SK-N-SH (cell line): ENCODE measurements around the gene FNDC3B. TPM values are rescaled to one million over a fixed set of nuclear protein-coding genes. Genes with fewer than 3 reads are reported as not detected.

Experiments used
- CTCF ChIA-PET: fragments of 300-600, 350-600 bp; formaldehyde crosslinking; extraction: SDS; loops from one replicate; lab custom pipeline; 2021; lab: Yijun Ruan, JAX
- POLR2A ChIA-PET: fragments of 350-600 bp; sonication (Branson Sonifier 250); formaldehyde crosslinking; extraction: SDS; loops from one replicate; lab custom pipeline; 2020; ENCODE audit warnings: antibody characterized with exemption, inconsistent platforms; lab: Yijun Ruan, JAX
- DNase-seq: peaks from one replicate; pipeline ENCODE4 v3.0.0; 2012
- H2AFZ ChIP-seq: fragments of 200-600 bp; sonication (generic); 2 replicates; pipeline ENCODE4 v1.8.1; 2016; ENCODE audit warnings: antibody characterized with exemption, mild to moderate bottlenecking, low read depth
- H3F3A ChIP-seq: fragments of 200-600 bp; sonication (generic); replicated peaks from 2 replicates; pipeline ENCODE3; 2016; ENCODE audit warnings: antibody characterized with exemption, mild to moderate bottlenecking; ENCODE audit not compliant: insufficient read depth
- H3K27ac ChIP-seq, 2 experiments: fragments of 200-500 bp in 1 of 2; fragments of 200-600 bp in 1 of 2; sonication (Bioruptor generic) in 1 of 2; sonication (generic), shearing (Covaris generic) in 1 of 2; 2 replicates each; pipeline versions ENCODE4 v1.5.1 to v1.6.1; 2014 to 2016; ENCODE audit warnings: low read depth in 2 of 2, inconsistent platforms in 1 of 2, low read length in 1 of 2, mild to moderate bottlenecking in 1 of 2, mixed read lengths in 1 of 2
- H3K27me3 ChIP-seq: fragments of 200-600 bp; sonication (generic), shearing (Covaris generic); 2 replicates; pipeline ENCODE4 v1.6.1; 2016; ENCODE audit warnings: mixed run types; ENCODE audit not compliant: insufficient read depth
- H3K36me3 ChIP-seq, 2 experiments: fragments of 200-500 bp in 1 of 2; fragments of 200-600 bp in 1 of 2; sonication (Bioruptor generic) in 1 of 2; sonication (generic) in 1 of 2; replicated peaks in 1 of 2; 2 replicates each; pipeline versions ENCODE3 to v1.5.1; 2014 to 2016; ENCODE audit warnings: low read length in 1 of 2, mild to moderate bottlenecking in 1 of 2; ENCODE audit not compliant: insufficient read depth in 2 of 2, control insufficient read depth in 1 of 2
- H3K4me1 ChIP-seq, 2 experiments: fragments of 200-500 bp in 1 of 2; fragments of 200-600 bp in 1 of 2; sonication (Bioruptor generic) in 1 of 2; sonication (generic), shearing (Covaris generic) in 1 of 2; 2 replicates each; pipeline versions ENCODE4 v1.5.1 to v1.6.1; 2014 to 2016; ENCODE audit warnings: low read depth in 1 of 2, low read length in 1 of 2, mixed run types in 1 of 2; ENCODE audit not compliant: insufficient read depth in 2 of 2, control insufficient read depth in 1 of 2
- H3K4me2 ChIP-seq: fragments of 200-600 bp; sonication (generic), shearing (Covaris generic); 2 replicates; pipeline ENCODE4 v1.6.1; 2017; ENCODE audit warnings: mixed run types
- H3K4me3 ChIP-seq, 2 experiments: fragments of 200-500 bp in 1 of 2; fragments of 200-600 bp in 1 of 2; sonication (Bioruptor generic) in 1 of 2; sonication (generic), shearing (Covaris generic) in 1 of 2; 2 replicates each; pipeline versions ENCODE4 v1.5.1 to v1.8.1; 2014 to 2016; ENCODE audit warnings: low read depth in 2 of 2, inconsistent platforms in 1 of 2, low read length in 1 of 2, mild to moderate bottlenecking in 1 of 2, mixed read lengths in 1 of 2, moderate library complexity in 1 of 2
- H3K79me2 ChIP-seq: fragments of 200-600 bp; sonication (generic); 2 replicates; pipeline ENCODE4 v1.8.1; 2017; ENCODE audit warnings: mild to moderate bottlenecking; ENCODE audit not compliant: insufficient read depth
- H3K9ac ChIP-seq: fragments of 200-600 bp; sonication (generic); 2 replicates; pipeline ENCODE4 v1.6.1; 2017; ENCODE audit warnings: mixed run types
- H3K9me2 ChIP-seq: fragments of 200-600 bp; sonication (generic); 2 replicates; pipeline ENCODE4 v1.6.1; 2017; ENCODE audit warnings: mixed run types
- H3K9me3 ChIP-seq: fragments of 200-600 bp; sonication (generic); 2 replicates; pipeline ENCODE4 v1.6.1; 2017; ENCODE audit warnings: mixed run types, mild to moderate bottlenecking, moderate library complexity
- H4K20me1 ChIP-seq: fragments of 200-600 bp; sonication (generic); 2 replicates; pipeline ENCODE4 v1.6.1; 2017; ENCODE audit warnings: mild to moderate bottlenecking, mixed run types; ENCODE audit not compliant: insufficient read depth
- EZH2phosphoT487 ChIP-seq: fragments of 200-600 bp; sonication (generic); IDR thresholded peaks from 2 replicates; pipeline ENCODE4 v1.6.1; 2017; ENCODE audit warnings: low read depth, mixed run types, mild to moderate bottlenecking, antibody characterized with exemption, moderate library complexity, borderline replicate concordance
- GATA2 ChIP-seq: sonication (generic); formaldehyde crosslinking; IDR thresholded peaks from 2 replicates; pipeline ENCODE4 v1.5.0; 2020; ENCODE audit warnings: mild to moderate bottlenecking, missing genetic modification reagents
- JUND ChIP-seq: IDR thresholded peaks from 2 replicates; pipeline ENCODE4 v1.4.0; 2012
- MEF2A ChIP-seq: IDR thresholded peaks from 2 replicates; pipeline ENCODE4 v1.4.0; 2012; ENCODE audit warnings: low read depth, borderline replicate concordance
- MXI1 ChIP-seq: IDR thresholded peaks from 2 replicates; pipeline ENCODE4 v1.6.1; 2012; ENCODE audit warnings: mild to moderate bottlenecking, low read depth, low read length, improper control_type of control experiment
- POLR2AphosphoS5 ChIP-seq: IDR thresholded peaks from 2 replicates; pipeline ENCODE4 v1.6.1; 2012; ENCODE audit warnings: low read depth, low read length
- RFX5 ChIP-seq: IDR thresholded peaks from 2 replicates; pipeline ENCODE4 v1.6.1; 2012; ENCODE audit warnings: mild to moderate bottlenecking, improper control_type of control experiment, low read length
- SIN3A ChIP-seq: IDR thresholded peaks from 2 replicates; pipeline ENCODE4 v1.6.1; 2012; ENCODE audit warnings: low read depth, mild to moderate bottlenecking, low read length, moderate library complexity, borderline replicate concordance
- TCF12 ChIP-seq: IDR thresholded peaks from 2 replicates; pipeline ENCODE4 v1.4.0; 2012
- TEAD4 ChIP-seq: IDR thresholded peaks from 2 replicates; pipeline ENCODE4 v1.4.0; 2012; ENCODE audit warnings: mild to moderate bottlenecking, borderline replicate concordance; ENCODE audit not compliant: insufficient read depth
- USF1 ChIP-seq: IDR thresholded peaks from 2 replicates; pipeline ENCODE4 v1.4.0; 2012; ENCODE audit warnings: low read depth, borderline replicate concordance
- WGBS: methylation state at CpG from one replicate; pipeline ENCODE4 v1.1.6; 2017; ENCODE audit warnings: low lambda C conversion rate; 5-methylcytosine and 5-hydroxymethylcytosine counted together
- polyA plus RNA-seq, 3 experiments: library from polyadenylated mRNA; depleted of rRNA; stranded (reverse); fragments of >200 nt; gene quantifications; 2 replicates each; pipeline ENCODE4 v1.2.3, GENCODE V29; 2012
- TF ChIP-seq, protein P1 (sequence below): IDR thresholded peaks from 2 replicates; pipeline ENCODE4 v1.4.0; 2012; ENCODE audit warnings: low read depth, borderline replicate concordance

FNDC3B gene
- polyA plus RNA-seq, 1 of the 3 experiments (the other 2 are of a cell fraction): 10.4 TPM

- Histone ChIP-seq H3K36me3 (peaks cover 5 to 36% of the 10 kb centered on the region in 2 experiments), H3K9me3 (no peaks in the 10 kb centered on the region), H3K27me3 (no peaks in the 10 kb centered on the region), H3K4me3 (no peak overlapping the region), H3K27ac (peak overlapping the region; percentile 7 to 81; a peak in 3 of 4 replicates), H3K4me1 (peaks cover 8 to 24% of the 10 kb centered on the region in 2 experiments), H2AFZ (no peak overlapping the region), H3F3A (peaks cover 2% of the 10 kb centered on the region), H3K79me2 (peaks cover 86% of the 10 kb centered on the region), H3K9ac (no peak overlapping the region), H3K9me2 (no peaks in the 10 kb centered on the region), H4K20me1 (peaks cover 3% of the 10 kb centered on the region; the same call in 1 of the 2 replicates), H3K4me2 (no peak overlapping the region)
- DNase-seq: no peak
- 96% methylated on average over 5 of the region's 5 CpGs for WGBS
- TF ChIP-seq RFX5 (no peak), TEAD4 (no peak), GATA2 (CRISPR knock-in tag) (no peak), POLR2AphosphoS5 (no peak), MEF2A (no peak), TCF12 (no peak), SIN3A (no peak), JUND (no peak), MXI1 (no peak), USF1 (no peak)
- TF ChIP-seq, protein P1, sequence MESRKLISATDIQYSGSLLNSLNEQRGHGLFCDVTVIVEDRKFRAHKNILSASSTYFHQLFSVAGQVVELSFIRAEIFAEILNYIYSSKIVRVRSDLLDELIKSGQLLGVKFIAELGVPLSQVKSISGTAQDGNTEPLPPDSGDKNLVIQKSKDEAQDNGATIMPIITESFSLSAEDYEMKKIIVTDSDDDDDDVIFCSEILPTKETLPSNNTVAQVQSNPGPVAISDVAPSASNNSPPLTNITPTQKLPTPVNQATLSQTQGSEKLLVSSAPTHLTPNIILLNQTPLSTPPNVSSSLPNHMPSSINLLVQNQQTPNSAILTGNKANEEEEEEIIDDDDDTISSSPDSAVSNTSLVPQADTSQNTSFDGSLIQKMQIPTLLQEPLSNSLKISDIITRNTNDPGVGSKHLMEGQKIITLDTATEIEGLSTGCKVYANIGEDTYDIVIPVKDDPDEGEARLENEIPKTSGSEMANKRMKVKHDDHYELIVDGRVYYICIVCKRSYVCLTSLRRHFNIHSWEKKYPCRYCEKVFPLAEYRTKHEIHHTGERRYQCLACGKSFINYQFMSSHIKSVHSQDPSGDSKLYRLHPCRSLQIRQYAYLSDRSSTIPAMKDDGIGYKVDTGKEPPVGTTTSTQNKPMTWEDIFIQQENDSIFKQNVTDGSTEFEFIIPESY: no peak
- ChIA-PET POLR2A (no interaction called here), CTCF (no interaction called here)
These were observed 187.5 kb downstream of the FNDC3B start for GRCh38 chr3:172226831-172227230.

DNA sequence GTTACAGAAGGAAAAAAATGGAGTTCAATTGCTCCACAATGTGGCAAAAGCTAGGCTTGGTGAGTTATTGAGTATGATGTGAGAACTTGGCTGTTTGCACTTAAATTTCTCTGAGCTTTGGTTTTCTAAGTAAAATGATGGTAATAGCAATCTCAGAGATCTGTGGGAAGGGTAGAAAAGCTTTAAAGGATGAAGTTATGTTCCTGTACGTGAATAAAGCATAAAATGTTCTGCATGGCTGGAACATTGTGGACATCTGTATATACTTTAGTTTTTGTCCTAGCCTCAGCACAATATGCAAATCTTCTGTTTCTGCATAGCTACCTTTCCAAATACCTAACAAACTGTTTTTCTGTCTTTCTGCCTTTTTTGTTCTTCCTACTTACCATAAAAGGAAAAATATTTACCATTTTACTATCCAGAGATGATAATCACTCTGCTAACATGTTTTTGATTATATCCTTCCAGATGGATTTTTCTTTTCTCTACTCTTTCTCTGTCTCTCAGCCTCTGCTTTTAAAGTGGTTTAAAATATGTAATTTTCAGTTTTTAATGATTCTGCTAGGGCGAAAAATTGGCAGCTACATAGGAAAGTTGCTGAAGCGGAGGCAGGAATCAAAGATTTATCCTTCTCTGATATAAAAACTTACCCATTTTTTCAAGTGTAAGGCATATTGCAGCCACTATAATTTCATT, 188.1 kb downstream of the FNDC3B start:
- Histone ChIP-seq H3K36me3 (peaks cover 5 to 42% of the 10 kb centered on the region in 2 experiments), H4K20me1 (peaks cover 3% of the 10 kb centered on the region; the same call in 1 of the 2 replicates), H3K4me3 (no peak overlapping the region), H3K9me2 (no peaks in the 10 kb centered on the region), H2AFZ (no peak overlapping the region), H3K9ac (no peak overlapping the region), H3K79me2 (peaks cover 83% of the 10 kb centered on the region), H3K27me3 (no peaks in the 10 kb centered on the region), H3K9me3 (no peaks in the 10 kb centered on the region), H3K4me1 (peaks cover 2 to 18% of the 10 kb centered on the region in 2 experiments; a peak in 3 of 4 replicates)
- CTCF ChIA-PET: no interaction called here
- TF ChIP-seq EZH2phosphoT487: no peak
- TF ChIP-seq TCF12: peak; percentile 6; the same call in 1 of the 2 replicates
- TF ChIP-seq POLR2AphosphoS5: no peak
- TF ChIP-seq, all 33 proteins: peak for 1
- no peaks in the 10 kb centered on the region for H3F3A ChIP-seq
- POLR2A ChIA-PET: no interaction called here
- H3K4me2 ChIP-seq: no peak overlapping the region
- DNase-seq: no peak
- H3K27ac ChIP-seq: peak overlapping the region; percentile 7 to 81; a peak in 3 of 4 replicates
- 92% methylated on average over 3 of the region's 3 CpGs for WGBS
